Activated CD8-positive, alpha-beta memory T cell treated with anti-CD3 and anti-CD28 coated beads, Interleukin-2, amount 50 U/mL, for 48 hours (primary cell): ENCODE data around the gene LRG1.

Source experiments
- DNase-seq: peaks from one replicate; pipeline ENCODE4 v3.0.0-alpha.2; 2020

The LRG1 gene

GRCh38 chr19:4524808-4525562, 14.9 kb downstream of the LRG1 start:
- DNase-seq, result peak; percentile 89

- DNase-seq, result peak; percentile 71
These were observed 16.3 kb downstream of the LRG1 start for GRCh38 chr19:4523306-4524110.

GRCh38 chr19:4522291-4523002, 17.4 kb downstream of the LRG1 start:
- DNase-seq, result no peak

GRCh38 chr19:4521888-4522242, 18.0 kb downstream of the LRG1 start:
- no peak for DNase-seq

- no peak for DNase-seq
These were observed 18.5 kb downstream of the LRG1 start for GRCh38 chr19:4521170-4521887.

- no peak for DNase-seq
These were observed 20.1 kb downstream of the LRG1 start for GRCh38 chr19:4519521-4520277.

GRCh38 chr19:4519172-4519496, 20.7 kb downstream of the LRG1 start:
- no peak for DNase-seq

- no peak for DNase-seq
These were observed 21.3 kb downstream of the LRG1 start, which contains the start of gene PLIN4 for GRCh38 chr19:4518345-4519171. Gene PLIN4 (minus strand): TSS chr19:4518486. CDS start chr19:4518272, 214 bp downstream.

GRCh38 chr19:4517451-4518057, 22.3 kb downstream of the LRG1 start:
- DNase-seq, result no peak

- DNase-seq, result no peak
These were observed 22.9 kb downstream of the LRG1 start for GRCh38 chr19:4516939-4517300.

- no peak for DNase-seq
These were observed 23.5 kb downstream of the LRG1 start for GRCh38 chr19:4516199-4516938.

- no peak for DNase-seq
These were observed 24.1 kb downstream of the LRG1 start for GRCh38 chr19:4515732-4516131.

- no peak for DNase-seq
These were observed 26.6 kb downstream of the LRG1 start for GRCh38 chr19:4513248-4513647.

- DNase-seq, result no peak
These were observed 27.8 kb downstream of the LRG1 start for GRCh38 chr19:4512070-4512469.

- no peak for DNase-seq
These were observed 28.4 kb downstream of the LRG1 start for GRCh38 chr19:4511300-4512054.

- no peak for DNase-seq
These were observed 29.2 kb downstream of the LRG1 start for GRCh38 chr19:4510435-4511255.

- no peak for DNase-seq
These were observed 31.1 kb downstream of the LRG1 start for GRCh38 chr19:4508698-4509097.

GRCh38 chr19:4507804-4508203, 32.0 kb downstream of the LRG1 start:
- DNase-seq, result no peak

GRCh38 chr19:4507150-4507452, 32.7 kb downstream of the LRG1 start:
- no peak for DNase-seq
